Measurements from ENCODE around the gene ZNF385B. TPM values are rescaled to one million over a fixed set of nuclear protein-coding genes. Genes with fewer than 3 reads are reported as not detected.

The ZNF385B gene
- total RNA-seq, 6 experiments from 2014 or later: 0.08 to 0.26 (median 0.22) TPM; not detected in 1

DNA sequence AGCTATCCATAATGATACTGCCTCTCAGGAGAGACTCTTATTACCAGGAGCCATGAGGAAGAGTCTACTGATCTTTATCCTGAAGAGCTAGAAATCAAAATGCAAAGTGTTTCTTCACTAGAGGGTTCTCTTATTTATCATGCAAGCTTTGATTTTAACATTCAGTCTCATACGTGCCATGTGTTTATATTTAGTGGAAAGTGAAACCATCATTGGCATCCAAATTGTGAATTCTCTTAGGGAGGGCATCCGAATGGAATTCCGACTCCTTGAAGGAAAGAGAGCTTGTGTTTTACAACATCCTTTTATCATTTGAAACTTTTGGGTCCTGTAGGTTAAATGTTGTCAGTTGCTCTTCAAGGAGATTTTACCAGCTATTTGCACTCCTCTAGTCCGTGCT lies 426.4 kb downstream of the ZNF385B start:
- Mint-ChIP-seq H3K36me3 (ENCODE audit: low read depth) (no peaks in the 10 kb centered on the region), H3K9me3 (no peaks in the 10 kb centered on the region), H3K27me3 (ENCODE audit: insufficient read depth) (no peaks in the 10 kb centered on the region; the same call in 1 of the 2 replicates), H3K4me3 (peak overlapping the region; percentile 33; the same call in 1 of the 2 replicates), H3K27ac (no peak overlapping the region), H3K4me1 (ENCODE audit: low read depth) (peaks cover 10% of the 10 kb centered on the region)
- no peak for TF ChIP-seq CTCF (IDR thresholded peaks at IDR 0.05)
- no peak for DNase-seq

DNA sequence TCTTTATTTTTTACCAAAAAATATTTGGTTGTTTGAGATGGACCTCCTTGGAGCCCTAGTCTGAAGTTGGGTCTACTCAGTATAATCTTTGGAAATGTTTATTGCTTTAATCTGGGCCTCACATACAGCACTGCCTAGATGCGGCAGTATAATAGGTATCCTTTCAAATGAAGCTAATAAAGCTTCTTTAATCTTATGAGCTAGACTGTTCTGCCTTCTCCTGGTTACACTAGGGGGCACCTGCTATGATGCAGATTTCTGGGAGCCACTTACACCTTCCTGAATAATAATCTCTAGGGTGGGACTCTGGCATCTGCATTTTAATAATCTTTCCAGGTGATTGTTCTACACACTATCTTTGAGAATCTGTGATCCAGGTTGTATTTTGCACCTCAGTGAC lies 427.1 kb downstream of the ZNF385B start:
- Mint-ChIP-seq H3K4me3 (no peak overlapping the region), H3K4me1 (ENCODE audit: low read depth) (peaks cover 15% of the 10 kb centered on the region), H3K27me3 (ENCODE audit: insufficient read depth) (no peaks in the 10 kb centered on the region; the same call in 1 of the 2 replicates), H3K27ac (no peak overlapping the region), H3K9me3 (no peaks in the 10 kb centered on the region), H3K36me3 (ENCODE audit: low read depth) (no peaks in the 10 kb centered on the region)
- no peak for DNase-seq
- TF ChIP-seq CTCF (IDR thresholded peaks at IDR 0.05): no peak

DNA sequence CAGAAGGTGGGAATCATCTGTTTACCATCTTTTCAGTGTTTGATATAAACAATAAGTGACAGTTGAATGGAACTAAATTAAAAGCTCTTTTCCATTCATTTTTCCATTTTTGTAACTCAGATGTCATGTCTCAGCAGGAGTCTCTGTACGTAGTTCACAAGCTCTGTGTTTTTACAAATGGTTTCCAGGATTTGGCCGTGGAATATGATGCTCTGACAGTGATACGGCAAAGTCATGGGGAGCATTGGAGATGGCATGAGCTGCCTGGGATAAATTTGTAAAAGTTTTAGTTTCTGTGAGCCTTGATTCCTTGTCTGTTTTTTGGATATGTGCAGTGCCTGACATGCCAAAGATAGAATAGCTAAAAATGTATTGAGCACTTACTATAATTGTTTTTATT lies 428.7 kb downstream of the ZNF385B start:
- peaks cover 25% of the 10 kb centered on the region for H3K4me1 Mint-ChIP-seq (ENCODE audit: low read depth)
- H3K9me3 Mint-ChIP-seq: no peaks in the 10 kb centered on the region
- TF ChIP-seq CTCF (IDR thresholded peaks at IDR 0.05): no peak
- H3K4me3 Mint-ChIP-seq: no peak overlapping the region
- no peaks in the 10 kb centered on the region for H3K36me3 Mint-ChIP-seq (ENCODE audit: low read depth)
- no peak overlapping the region for H3K27ac Mint-ChIP-seq
- H3K27me3 Mint-ChIP-seq (ENCODE audit: insufficient read depth): no peaks in the 10 kb centered on the region; the same call in 1 of the 2 replicates
- no peak for DNase-seq

- no peak for DNase-seq
- TF ChIP-seq CTCF (IDR thresholded peaks at IDR 0.05): no peak
- Mint-ChIP-seq H3K27ac (peak overlapping the region; percentile 8; the same call in 1 of the 2 replicates), H3K36me3 (ENCODE audit: low read depth) (no peaks in the 10 kb centered on the region), H3K4me1 (ENCODE audit: low read depth) (peaks cover 19% of the 10 kb centered on the region), H3K9me3 (no peaks in the 10 kb centered on the region), H3K27me3 (ENCODE audit: insufficient read depth) (no peaks in the 10 kb centered on the region; the same call in 1 of the 2 replicates), H3K4me3 (peak overlapping the region; percentile 68; the same call in 1 of the 2 replicates)
These were observed 431.8 kb downstream of the ZNF385B start for GRCh38 chr2:179429597-179429996.

GRCh38 chr2:179429060-179429471 lies 432.3 kb downstream of the ZNF385B start:
- Mint-ChIP-seq H3K9me3 (no peaks in the 10 kb centered on the region), H3K4me1 (ENCODE audit: low read depth) (peaks cover 21% of the 10 kb centered on the region), H3K27ac (peak overlapping the region; percentile 8; the same call in 1 of the 2 replicates), H3K36me3 (ENCODE audit: low read depth) (no peaks in the 10 kb centered on the region), H3K4me3 (peak overlapping the region; percentile 68), H3K27me3 (ENCODE audit: insufficient read depth) (no peaks in the 10 kb centered on the region; the same call in 1 of the 2 replicates)
- TF ChIP-seq CTCF (IDR thresholded peaks at IDR 0.05): no peak
- DNase-seq: no peak
